ENCODE data around the gene NHLH1.

Gene NHLH1

GRCh38 chr1:160394673-160395072 is 27.8 kb downstream of the NHLH1 start:
- no peaks in the 10 kb centered on the region for H3K9me3 ChIP-seq (ENCODE audit: control insufficient read depth in 1 of 2, low read length in 2 of 2)
- H3K27ac ChIP-seq (ENCODE audit: low read length): no peak overlapping the region
- H3K36me3 ChIP-seq (ENCODE audit: control insufficient read depth in 1 of 2, insufficient read depth in 2 of 2, low read length in 2 of 2): no peaks in the 10 kb centered on the region
- no peak overlapping the region for H3K4me3 ChIP-seq (ENCODE audit: low read depth in 1 of 2, low read length in 2 of 2)
- no peaks in the 10 kb centered on the region for H3K27me3 ChIP-seq (ENCODE audit: low read depth, low read length)
- no peaks in the 10 kb centered on the region for H3K4me1 ChIP-seq (ENCODE audit: control insufficient read depth in 1 of 2, insufficient read depth in 2 of 2, low read length in 2 of 2)

DNA sequence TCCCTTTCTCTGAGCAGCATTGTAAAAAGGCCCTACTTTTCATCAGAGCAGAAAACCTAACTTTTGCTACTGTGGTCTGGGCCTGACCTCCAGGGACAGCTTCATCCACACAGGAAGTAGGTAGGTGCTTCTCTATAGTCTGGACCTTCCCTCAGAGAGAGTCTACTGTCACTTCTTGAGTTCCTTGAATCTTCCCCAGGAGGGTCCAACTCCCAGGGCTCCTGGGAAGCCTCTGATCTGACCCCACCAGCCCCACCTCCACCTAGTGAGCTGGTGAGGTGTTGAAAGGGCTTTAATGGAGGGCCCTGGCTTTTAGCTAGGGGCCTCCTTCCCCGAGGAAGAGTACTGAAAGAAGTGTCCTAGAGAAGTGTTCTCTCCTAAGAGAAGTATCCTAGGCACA is 30.8 kb downstream of the NHLH1 start:
- H3K27me3 ChIP-seq (ENCODE audit: low read depth, low read length): no peaks in the 10 kb centered on the region
- H3K4me1 ChIP-seq (ENCODE audit: control insufficient read depth in 1 of 2, insufficient read depth in 2 of 2, low read length in 2 of 2): peaks cover 0 to 10% of the 10 kb centered on the region in 2 donors
- H3K36me3 ChIP-seq (ENCODE audit: control insufficient read depth in 1 of 2, insufficient read depth in 2 of 2, low read length in 2 of 2): no peaks in the 10 kb centered on the region
- no peaks in the 10 kb centered on the region for H3K9me3 ChIP-seq (ENCODE audit: control insufficient read depth in 1 of 2, low read length in 2 of 2)
- no peak overlapping the region for H3K27ac ChIP-seq (ENCODE audit: low read length)
- H3K4me3 ChIP-seq (ENCODE audit: low read depth in 1 of 2, low read length in 2 of 2): no peak overlapping the region

- no peaks in the 10 kb centered on the region for H3K27me3 ChIP-seq (ENCODE audit: low read depth, low read length)
- H3K27ac ChIP-seq (ENCODE audit: low read length): no peak overlapping the region
- H3K36me3 ChIP-seq (ENCODE audit: control insufficient read depth in 1 of 2, insufficient read depth in 2 of 2, low read length in 2 of 2): no peaks in the 10 kb centered on the region
- H3K9me3 ChIP-seq (ENCODE audit: control insufficient read depth in 1 of 2, low read length in 2 of 2): no peaks in the 10 kb centered on the region
- H3K4me1 ChIP-seq (ENCODE audit: control insufficient read depth in 1 of 2, insufficient read depth in 2 of 2, low read length in 2 of 2): peaks cover 0 to 10% of the 10 kb centered on the region in 2 donors
- H3K4me3 ChIP-seq (ENCODE audit: low read depth in 1 of 2, low read length in 2 of 2): no peak overlapping the region
Observed at GRCh38 chr1:160398823-160399222, 32.0 kb downstream of the NHLH1 start.

- peak overlapping the region; percentile 64 to 65 for H3K4me3 ChIP-seq (ENCODE audit: low read depth in 1 of 2, low read length in 2 of 2)
Observed at GRCh38 chr1:160399544-160400222, 32.8 kb downstream of the NHLH1 start.

DNA sequence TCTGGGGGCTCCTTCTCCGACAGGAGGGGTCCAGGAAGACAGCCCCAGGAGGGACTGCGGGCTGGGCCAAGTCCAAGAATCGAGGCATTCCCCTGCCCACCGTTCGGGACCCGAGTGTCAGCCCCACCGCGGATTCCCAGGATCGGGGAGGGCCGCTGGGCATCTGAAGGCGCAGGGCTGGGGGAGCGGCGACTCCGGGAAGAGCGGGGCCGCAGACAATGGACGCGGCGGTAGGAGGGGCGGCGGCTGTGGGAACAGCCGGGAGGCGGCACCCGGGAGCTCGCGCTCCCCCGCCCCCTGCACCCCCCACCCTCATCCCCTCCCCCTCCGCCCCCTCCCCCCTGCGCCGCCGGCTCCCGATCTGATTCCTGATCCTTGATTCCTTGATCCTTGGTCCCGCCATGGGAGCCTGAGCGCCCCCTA is 33.4 kb downstream of the NHLH1 start, which contains the start of gene VANGL2:
Gene VANGL2 (plus strand): TSS at position 342 of the 423 bp plus-strand sequence. CDS start 15,274 bp downstream, outside the sequence.
- H3K27ac ChIP-seq (ENCODE audit: low read length): no peak within 1 kb of the TSS
- no peaks in the 10 kb centered on the region for H3K9me3 ChIP-seq (ENCODE audit: control insufficient read depth in 1 of 2, low read length in 2 of 2)
- no peaks in the 10 kb centered on the region for H3K27me3 ChIP-seq (ENCODE audit: low read depth, low read length)
- H3K4me3 ChIP-seq (ENCODE audit: low read depth in 1 of 2, low read length in 2 of 2): peak within 1 kb of the TSS; percentile 65 to 81
- H3K36me3 ChIP-seq (ENCODE audit: control insufficient read depth in 1 of 2, insufficient read depth in 2 of 2, low read length in 2 of 2): no peaks in the 10 kb centered on the region
- peaks cover 0 to 15% of the 10 kb centered on the region in 2 donors for H3K4me1 ChIP-seq (ENCODE audit: control insufficient read depth in 1 of 2, insufficient read depth in 2 of 2, low read length in 2 of 2)

More at GRCh38 chr1:160399544-160400222, 32.8 kb downstream of the NHLH1 start:
- no peaks in the 10 kb centered on the region for H3K9me3 ChIP-seq (ENCODE audit: control insufficient read depth in 1 of 2, low read length in 2 of 2)
- H3K27ac ChIP-seq (ENCODE audit: low read length): no peak overlapping the region
- H3K4me1 ChIP-seq (ENCODE audit: control insufficient read depth in 1 of 2, insufficient read depth in 2 of 2, low read length in 2 of 2): peaks cover 0 to 15% of the 10 kb centered on the region in 2 donors
- H3K36me3 ChIP-seq (ENCODE audit: control insufficient read depth in 1 of 2, insufficient read depth in 2 of 2, low read length in 2 of 2): no peaks in the 10 kb centered on the region
- no peaks in the 10 kb centered on the region for H3K27me3 ChIP-seq (ENCODE audit: low read depth, low read length)

DNA sequence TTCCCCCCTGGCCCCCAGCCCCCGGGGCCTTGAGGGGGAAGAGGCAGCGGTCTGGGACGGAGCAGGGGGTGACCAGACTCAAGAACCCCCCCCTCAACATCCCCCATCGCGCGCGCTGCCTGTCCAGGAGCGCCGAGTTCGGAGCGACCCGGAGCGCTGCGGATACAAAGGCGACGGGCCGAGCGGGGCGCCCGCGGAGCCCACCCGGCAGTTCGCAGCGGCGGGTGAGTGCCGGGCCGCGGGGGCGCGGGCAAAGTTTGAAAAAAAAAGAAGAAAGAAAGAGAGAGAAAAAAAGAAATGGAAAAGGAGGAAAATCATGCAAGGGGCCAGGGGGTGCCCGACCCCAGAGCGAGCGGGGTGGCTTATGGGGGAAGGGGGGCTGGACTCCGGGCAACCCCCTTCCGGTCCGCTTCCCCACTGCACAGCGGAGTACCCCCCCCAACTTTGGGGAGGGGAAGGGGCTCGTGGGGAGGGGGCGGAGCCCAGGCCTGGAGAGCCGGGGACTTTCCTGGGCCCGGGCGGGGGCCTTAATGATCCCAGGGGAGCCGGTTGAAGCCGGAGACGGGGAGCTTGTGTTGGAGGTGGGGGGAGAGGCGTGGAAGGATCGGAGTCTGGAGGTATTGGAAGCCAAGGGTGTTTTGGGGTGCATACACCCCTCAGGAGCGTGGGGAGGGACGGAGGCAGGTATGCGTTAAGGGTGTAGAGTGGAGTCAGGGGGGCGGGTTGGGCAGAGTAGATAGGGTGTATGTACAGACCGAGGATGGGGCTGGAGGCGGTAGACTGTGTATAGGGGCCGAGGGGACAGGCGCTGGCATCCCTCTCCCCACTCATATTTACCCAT is 34.0 kb downstream of the NHLH1 start:
- Histone ChIP-seq H3K27me3 (ENCODE audit: low read depth, low read length) (no peaks in the 10 kb centered on the region), H3K27ac (ENCODE audit: low read length) (no peak overlapping the region), H3K36me3 (ENCODE audit: control insufficient read depth in 1 of 2, insufficient read depth in 2 of 2, low read length in 2 of 2) (no peaks in the 10 kb centered on the region), H3K9me3 (ENCODE audit: control insufficient read depth in 1 of 2, low read length in 2 of 2) (no peaks in the 10 kb centered on the region), H3K4me1 (ENCODE audit: control insufficient read depth in 1 of 2, insufficient read depth in 2 of 2, low read length in 2 of 2) (peaks cover 0 to 15% of the 10 kb centered on the region in 2 donors), H3K4me3 (ENCODE audit: low read depth in 1 of 2, low read length in 2 of 2) (peak overlapping the region; percentile 63 to 81)

- Histone ChIP-seq H3K9me3 (ENCODE audit: control insufficient read depth in 1 of 2, low read length in 2 of 2) (no peaks in the 10 kb centered on the region), H3K27ac (ENCODE audit: low read length) (no peak overlapping the region), H3K36me3 (ENCODE audit: control insufficient read depth in 1 of 2, insufficient read depth in 2 of 2, low read length in 2 of 2) (no peaks in the 10 kb centered on the region), H3K4me1 (ENCODE audit: control insufficient read depth in 1 of 2, insufficient read depth in 2 of 2, low read length in 2 of 2) (peaks cover 0 to 15% of the 10 kb centered on the region in 2 donors), H3K27me3 (ENCODE audit: low read depth, low read length) (no peaks in the 10 kb centered on the region), H3K4me3 (ENCODE audit: low read depth in 1 of 2, low read length in 2 of 2) (peak overlapping the region; percentile 63 to 81)
Observed at GRCh38 chr1:160401487-160401805, 34.6 kb downstream of the NHLH1 start.

GRCh38 chr1:160402001-160402795 is 35.3 kb downstream of the NHLH1 start:
- no peak overlapping the region for H3K27ac ChIP-seq (ENCODE audit: low read length)
- no peaks in the 10 kb centered on the region for H3K27me3 ChIP-seq (ENCODE audit: low read depth, low read length)
- H3K4me1 ChIP-seq (ENCODE audit: control insufficient read depth in 1 of 2, insufficient read depth in 2 of 2, low read length in 2 of 2): peaks cover 0 to 15% of the 10 kb centered on the region in 2 donors
- no peaks in the 10 kb centered on the region for H3K36me3 ChIP-seq (ENCODE audit: control insufficient read depth in 1 of 2, insufficient read depth in 2 of 2, low read length in 2 of 2)
- peak overlapping the region; percentile 63 to 81 for H3K4me3 ChIP-seq (ENCODE audit: low read depth in 1 of 2, low read length in 2 of 2)
- no peaks in the 10 kb centered on the region for H3K9me3 ChIP-seq (ENCODE audit: control insufficient read depth in 1 of 2, low read length in 2 of 2)

DNA sequence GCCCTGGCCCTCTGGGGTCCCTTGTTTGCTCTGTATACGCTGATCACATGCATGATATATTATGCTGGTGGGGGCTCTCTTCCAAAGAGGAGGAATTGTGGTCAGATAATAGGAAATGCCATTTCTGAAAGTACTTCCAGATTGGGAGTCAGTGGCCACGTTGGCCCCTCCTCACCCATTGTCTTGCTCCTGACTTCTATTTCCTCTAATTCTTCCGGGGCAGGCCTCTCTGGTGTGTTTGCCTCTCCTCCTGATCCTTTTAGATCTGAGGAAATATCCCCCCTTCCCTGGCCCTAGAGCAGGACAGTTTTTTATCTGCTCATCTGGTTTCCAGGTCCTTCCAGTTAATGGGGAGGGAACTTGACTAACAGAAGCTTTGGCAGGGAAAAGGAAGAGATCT is 36.4 kb downstream of the NHLH1 start:
- Histone ChIP-seq H3K4me1 (ENCODE audit: control insufficient read depth in 1 of 2, insufficient read depth in 2 of 2, low read length in 2 of 2) (peaks cover 0 to 22% of the 10 kb centered on the region in 2 donors), H3K4me3 (ENCODE audit: low read depth in 1 of 2, low read length in 2 of 2) (no peak overlapping the region), H3K9me3 (ENCODE audit: control insufficient read depth in 1 of 2, low read length in 2 of 2) (no peaks in the 10 kb centered on the region), H3K27ac (ENCODE audit: low read length) (no peak overlapping the region), H3K36me3 (ENCODE audit: control insufficient read depth in 1 of 2, insufficient read depth in 2 of 2, low read length in 2 of 2) (no peaks in the 10 kb centered on the region), H3K27me3 (ENCODE audit: low read depth, low read length) (no peaks in the 10 kb centered on the region)

GRCh38 chr1:160404094-160404493 is 37.2 kb downstream of the NHLH1 start:
- H3K27ac ChIP-seq (ENCODE audit: low read length): no peak overlapping the region
- no peaks in the 10 kb centered on the region for H3K27me3 ChIP-seq (ENCODE audit: low read depth, low read length)
- no peaks in the 10 kb centered on the region for H3K36me3 ChIP-seq (ENCODE audit: control insufficient read depth in 1 of 2, insufficient read depth in 2 of 2, low read length in 2 of 2)
- no peak overlapping the region for H3K4me3 ChIP-seq (ENCODE audit: low read depth in 1 of 2, low read length in 2 of 2)
- H3K4me1 ChIP-seq (ENCODE audit: control insufficient read depth in 1 of 2, insufficient read depth in 2 of 2, low read length in 2 of 2): peaks cover 0 to 25% of the 10 kb centered on the region in 2 donors
- no peaks in the 10 kb centered on the region for H3K9me3 ChIP-seq (ENCODE audit: control insufficient read depth in 1 of 2, low read length in 2 of 2)

DNA sequence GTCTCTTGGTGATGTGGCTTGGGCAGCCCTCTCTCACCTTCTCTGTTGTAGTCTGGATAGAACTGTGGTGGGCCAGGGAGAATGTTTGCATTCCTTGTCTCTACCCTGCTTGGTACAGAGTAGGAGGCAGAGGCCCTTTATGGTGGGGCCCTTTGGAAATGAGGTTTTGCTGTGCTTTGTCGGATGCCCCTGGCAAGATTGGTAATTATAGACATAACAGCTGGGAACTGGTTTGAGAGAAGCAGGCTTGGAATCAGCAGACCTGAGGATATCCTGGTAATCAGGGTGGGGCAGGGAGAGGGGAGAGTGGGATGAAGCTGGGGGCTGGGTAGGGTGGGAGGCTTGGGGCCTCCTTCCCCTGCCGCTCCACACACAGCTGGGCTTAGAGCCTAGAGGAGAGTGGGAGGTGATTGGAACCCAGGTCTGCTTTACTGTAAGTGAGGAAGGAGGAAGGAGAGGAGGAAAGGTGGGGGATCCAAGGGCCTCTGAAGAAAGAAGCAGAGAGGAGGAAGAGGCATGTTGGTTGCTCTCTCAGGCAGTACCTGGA is 38.5 kb downstream of the NHLH1 start:
- Histone ChIP-seq H3K9me3 (ENCODE audit: control insufficient read depth in 1 of 2, low read length in 2 of 2) (no peaks in the 10 kb centered on the region), H3K4me1 (ENCODE audit: control insufficient read depth in 1 of 2, insufficient read depth in 2 of 2, low read length in 2 of 2) (peaks cover 5 to 34% of the 10 kb centered on the region in 2 donors), H3K27me3 (ENCODE audit: low read depth, low read length) (no peaks in the 10 kb centered on the region), H3K27ac (ENCODE audit: low read length) (no peak overlapping the region), H3K36me3 (ENCODE audit: control insufficient read depth in 1 of 2, insufficient read depth in 2 of 2, low read length in 2 of 2) (no peaks in the 10 kb centered on the region), H3K4me3 (ENCODE audit: low read depth in 1 of 2, low read length in 2 of 2) (no peak overlapping the region)
